IPS-20b (cell line): ENCODE data around the gene ADAM12.

Experiments
- H3K27ac ChIP-seq: one replicate; pipeline ENCODE4 v1.5.1; 2013; ENCODE audit warnings: low read length
- H3K27me3 ChIP-seq: 2 replicates; pipeline ENCODE4 v1.6.1; 2013; ENCODE audit warnings: mild to moderate bottlenecking, low read length, inconsistent platforms; ENCODE audit not compliant: insufficient read depth
- H3K36me3 ChIP-seq: 2 replicates; pipeline ENCODE4 v1.6.1; 2013; ENCODE audit warnings: low read depth, mild to moderate bottlenecking, inconsistent platforms, low read length, moderate library complexity; ENCODE audit not compliant: insufficient read depth
- H3K4me1 ChIP-seq: 2 replicates; pipeline ENCODE4 v1.6.1; 2013; ENCODE audit warnings: mild to moderate bottlenecking, control low read depth, inconsistent platforms, low read length, moderate library complexity; ENCODE audit not compliant: insufficient read depth
- H3K4me3 ChIP-seq: 2 replicates; pipeline ENCODE4 v1.5.1; 2013; ENCODE audit warnings: mild to moderate bottlenecking, low read length, inconsistent platforms
- H3K9ac ChIP-seq: 2 replicates; pipeline ENCODE4 v1.6.1; 2013; ENCODE audit warnings: low read depth, mild to moderate bottlenecking, inconsistent platforms, low read length, moderate library complexity
- H3K9me3 ChIP-seq: 2 replicates; pipeline ENCODE4 v1.6.1; 2013; ENCODE audit warnings: mild to moderate bottlenecking, low read depth, low read length, inconsistent platforms; ENCODE audit not compliant: insufficient read depth

Gene ADAM12

GRCh38 chr10:126036515-126036914, 351.8 kb downstream of the ADAM12 start:
- no peak overlapping the region for H3K9ac ChIP-seq
- peaks cover 3% of the 10 kb centered on the region; the same call in 1 of the 2 replicates for H3K9me3 ChIP-seq
- H3K27ac ChIP-seq = no peak overlapping the region
- no peaks in the 10 kb centered on the region for H3K36me3 ChIP-seq
- H3K27me3 ChIP-seq = no peaks in the 10 kb centered on the region
- H3K4me3 ChIP-seq = no peak overlapping the region
- H3K4me1 ChIP-seq = peaks cover 2% of the 10 kb centered on the region

GRCh38 chr10:126034586-126034985, 353.7 kb downstream of the ADAM12 start:
- H3K9me3 ChIP-seq = peaks cover 3% of the 10 kb centered on the region; the same call in 1 of the 2 replicates
- no peaks in the 10 kb centered on the region; the same call in 1 of the 2 replicates for H3K4me1 ChIP-seq
- no peak overlapping the region for H3K4me3 ChIP-seq
- no peak overlapping the region for H3K27ac ChIP-seq
- H3K36me3 ChIP-seq = no peaks in the 10 kb centered on the region
- no peaks in the 10 kb centered on the region for H3K27me3 ChIP-seq
- H3K9ac ChIP-seq = no peak overlapping the region

- H3K4me1 ChIP-seq = no peaks in the 10 kb centered on the region
- no peaks in the 10 kb centered on the region for H3K36me3 ChIP-seq
- H3K27me3 ChIP-seq = no peaks in the 10 kb centered on the region
- no peak overlapping the region for H3K4me3 ChIP-seq
- no peak overlapping the region for H3K9ac ChIP-seq
- peaks cover 19% of the 10 kb centered on the region for H3K9me3 ChIP-seq
- H3K27ac ChIP-seq = no peak overlapping the region
Measured at GRCh38 chr10:126029999-126030398, 358.3 kb downstream of the ADAM12 start.

- H3K4me1 ChIP-seq = no peaks in the 10 kb centered on the region
- H3K9ac ChIP-seq = no peak overlapping the region
- no peak overlapping the region for H3K4me3 ChIP-seq
- no peaks in the 10 kb centered on the region for H3K27me3 ChIP-seq
- H3K36me3 ChIP-seq = no peaks in the 10 kb centered on the region
- no peak overlapping the region for H3K27ac ChIP-seq
- H3K9me3 ChIP-seq = peaks cover 16% of the 10 kb centered on the region
Measured at GRCh38 chr10:126027692-126028091, 360.6 kb downstream of the ADAM12 start.

GRCh38 chr10:126022841-126023240, 365.4 kb downstream of the ADAM12 start:
- Histone ChIP-seq H3K4me3 (no peak overlapping the region), H3K27ac (no peak overlapping the region), H3K4me1 (no peaks in the 10 kb centered on the region), H3K9me3 (peaks cover 5% of the 10 kb centered on the region), H3K36me3 (no peaks in the 10 kb centered on the region), H3K27me3 (no peaks in the 10 kb centered on the region), H3K9ac (no peak overlapping the region)

GRCh38 chr10:126021833-126022500, 366.3 kb downstream of the ADAM12 start:
- Histone ChIP-seq H3K9ac (no peak overlapping the region), H3K36me3 (no peaks in the 10 kb centered on the region), H3K27me3 (no peaks in the 10 kb centered on the region), H3K4me3 (no peak overlapping the region), H3K9me3 (no peaks in the 10 kb centered on the region), H3K4me1 (no peaks in the 10 kb centered on the region), H3K27ac (no peak overlapping the region)

GRCh38 chr10:126017961-126018560, 370.2 kb downstream of the ADAM12 start:
- Histone ChIP-seq H3K9me3 (no peaks in the 10 kb centered on the region), H3K27ac (no peak overlapping the region), H3K27me3 (no peaks in the 10 kb centered on the region), H3K4me3 (no peak overlapping the region), H3K9ac (no peak overlapping the region), H3K36me3 (no peaks in the 10 kb centered on the region), H3K4me1 (0 out of 2 replicates have a peak, but pooled peaks cover 4% of the 10 kb centered on the region)

GRCh38 chr10:126016882-126017281, 371.4 kb downstream of the ADAM12 start:
- H3K4me1 ChIP-seq = 0 out of 2 replicates have a peak, but pooled peaks cover 4% of the 10 kb centered on the region
- no peaks in the 10 kb centered on the region for H3K36me3 ChIP-seq
- H3K4me3 ChIP-seq = no peak overlapping the region

GRCh38 chr10:126016156-126016805, 372.0 kb downstream of the ADAM12 start:
- Histone ChIP-seq H3K4me1 (0 out of 2 replicates have a peak, but pooled peaks cover 4% of the 10 kb centered on the region), H3K9me3 (no peaks in the 10 kb centered on the region), H3K9ac (no peak overlapping the region), H3K4me3 (no peak overlapping the region), H3K36me3 (no peaks in the 10 kb centered on the region), H3K27me3 (no peaks in the 10 kb centered on the region), H3K27ac (no peak overlapping the region)

More at GRCh38 chr10:126016882-126017281, 371.4 kb downstream of the ADAM12 start:
- Histone ChIP-seq H3K9me3 (no peaks in the 10 kb centered on the region), H3K27ac (no peak overlapping the region), H3K9ac (no peak overlapping the region), H3K27me3 (no peaks in the 10 kb centered on the region)

- Histone ChIP-seq H3K27me3 (no peaks in the 10 kb centered on the region), H3K4me1 (0 out of 2 replicates have a peak, but pooled peaks cover 4% of the 10 kb centered on the region), H3K9me3 (no peaks in the 10 kb centered on the region), H3K4me3 (no peak overlapping the region), H3K36me3 (no peaks in the 10 kb centered on the region), H3K9ac (no peak overlapping the region), H3K27ac (no peak overlapping the region)
Measured at GRCh38 chr10:126015413-126015812, 372.9 kb downstream of the ADAM12 start.

- Histone ChIP-seq H3K27me3 (no peaks in the 10 kb centered on the region), H3K4me1 (0 out of 2 replicates have a peak, but pooled peaks cover 4% of the 10 kb centered on the region), H3K36me3 (no peaks in the 10 kb centered on the region), H3K9me3 (no peaks in the 10 kb centered on the region), H3K27ac (no peak overlapping the region), H3K9ac (no peak overlapping the region), H3K4me3 (no peak overlapping the region)
Measured at GRCh38 chr10:126014309-126014708, 374.0 kb downstream of the ADAM12 start.
